Ovary (tissue), 9 donors: Measurements from ENCODE around the gene ZNF107. TPM values are rescaled to one million over a fixed set of nuclear protein-coding genes. Genes with fewer than 3 reads are reported as not detected.
"Not testable (repeated sequence)": the region's sequence is repeated elsewhere in the genome, so short reads cannot be mapped to it uniquely, and the experiment has no call there.

Source experiments
- DNase-seq, 5 donors: peaks; one replicate each; pipeline ENCODE4 v3.0.0-alpha.2; 2019 to 2020
- H3K27ac ChIP-seq, 2 donors: fragments of 200-600 bp; one replicate each; pipeline versions ENCODE4 v1.5.1 to v1.8.0; 2019 to 2022
- H3K27me3 ChIP-seq: fragments of 200-600 bp; one replicate; pipeline ENCODE4 v1.8.0; 2022
- H3K36me3 ChIP-seq: fragments of 200-600 bp; sonication (generic); one replicate; pipeline ENCODE4 v1.5.1; 2019
- H3K4me1 ChIP-seq: one replicate; pipeline ENCODE4 v1.8.1; 2013; ENCODE audit warnings: mild to moderate bottlenecking, moderate library complexity; ENCODE audit not compliant: insufficient read depth
- H3K4me3 ChIP-seq: fragments of 200-600 bp; sonication (generic); one replicate; pipeline ENCODE4 v1.5.1; 2017
- H3K9me3 ChIP-seq, 2 donors: fragments of 200-600 bp in 1 of 2; sonication (generic) in 1 of 2; one replicate each; pipeline versions ENCODE4 v1.5.1 to v1.8.1; 2013 to 2019; ENCODE audit warnings: mild to moderate bottlenecking in 1 of 2, moderate library complexity in 1 of 2
- CTCF ChIP-seq, 3 donors: fragments of 450-650 bp in 2 of 3; fragments of 200-600 bp in 1 of 3; IDR thresholded peaks; one replicate each; pipeline versions ENCODE4 v1.5.1 to v1.8.0; 2016 to 2022; ENCODE audit warnings: antibody characterized with exemption in 3 of 3, mild to moderate bottlenecking in 1 of 3
- EP300 ChIP-seq: sonication (generic); formaldehyde crosslinking; IDR thresholded peaks from one replicate; pipeline ENCODE4 v1.6.1; 2017; ENCODE audit warnings: antibody characterized with exemption
- POLR2A ChIP-seq: fragments of 450-650 bp; IDR thresholded peaks from one replicate; pipeline ENCODE4 v1.6.1; 2017; ENCODE audit warnings: antibody characterized with exemption, mild to moderate bottlenecking, moderate library complexity
- WGBS, 3 donors: extraction: QIAGEN DNeasy Blood & Tissue Kit in 1 of 3; methylation state at CpG; one replicate each; pipeline versions ENCODE4 v1.1.5 to v1.1.7; 2013 to 2017; 5-methylcytosine and 5-hydroxymethylcytosine counted together
- intact Hi-C, 4 donors: fragments of 100-400 bp; cut with DNase I; formaldehyde crosslinking; loops; one replicate each; pipeline versions ENCODE4 v1.11.0 to v1.15.1; 2022 to 2023
- polyA plus RNA-seq, 2 donors: library from polyadenylated mRNA; stranded (reverse); fragments of 200-250 nt in 1 of 2; fragments of 350-450 nt in 1 of 2; fragmentation: Illumina TruSeq in 1 of 2; extraction: RNeasy Lipid Tissue Mini Kit (QIAGEN cat#74804) in 1 of 2; gene quantifications; one replicate each; pipeline ENCODE4 v1.2.3, GENCODE V29; 2013 to 2014
- total RNA-seq, 7 donors: library from RNA; depleted of rRNA in 2 of 7; stranded (reverse); fragments of >200 nt in 2 of 7; fragmentation: NEBNext Ultra II Directional in 3 of 7; extraction: Animal tissue kit (Norgen Biotek cat#: 25700) in 3 of 7; gene quantifications; one replicate each; pipeline versions ENCODE4 v1.1.0 to v1.2.4, GENCODE V29; 2016 to 2023
- donor health status: DM: no; HTN: no; CAD: no; lungs with moderate emphysema.
- donor health status: DM: no; HTN: no; CAD: no.
- donor health status: Bipolar disorder and iron deficiency.
- donor health status: DM: yes; HTN: yes; CAD: no.
- donor health status: DM: no; HTN: no; CAD: no.
- donor health status: DM: yes; HTN: yes; CAD: no.

Gene ZNF107
- total and polyA plus RNA-seq, 9 donors, result 2.8 to 10.3 (median 6.4) TPM

DNA sequence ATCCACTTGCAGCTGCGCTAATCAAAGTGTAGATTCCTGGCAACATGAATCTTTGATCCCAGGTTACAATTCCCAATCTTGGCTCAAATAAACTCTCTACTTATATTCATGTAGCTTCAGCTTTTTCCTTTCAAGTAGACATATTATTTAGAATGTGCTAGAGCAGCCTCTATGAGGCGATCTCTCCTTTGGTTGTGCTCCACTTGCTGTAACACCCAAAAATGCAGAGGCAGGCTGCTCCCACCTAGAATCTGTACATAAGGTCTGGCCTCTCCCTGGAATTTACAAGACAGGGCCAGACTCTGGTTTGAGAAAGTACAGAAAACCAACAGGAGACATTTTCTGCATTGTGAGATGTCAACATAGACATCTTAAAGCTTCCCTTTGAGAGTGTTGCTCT is 23.1 kb downstream of the ZNF107 start:
- Histone ChIP-seq H3K4me1 (no peaks in the 10 kb centered on the region), H3K27me3 (no peaks in the 10 kb centered on the region), H3K27ac (no peak overlapping the region), H3K4me3 (no peak overlapping the region), H3K36me3 (no peaks in the 10 kb centered on the region), H3K9me3 (no peaks in the 10 kb centered on the region)
- TF ChIP-seq EP300, result no peak
- TF ChIP-seq CTCF (IDR thresholded peaks at IDR 0.05), result no peak
- TF ChIP-seq POLR2A, result no peak
- WGBS, 3 donors, result 97 to 98% (median 97%) methylated on average over 2 of the region's 2 CpGs
- DNase-seq, result no peak
- intact Hi-C loops, result no loop called here

DNA sequence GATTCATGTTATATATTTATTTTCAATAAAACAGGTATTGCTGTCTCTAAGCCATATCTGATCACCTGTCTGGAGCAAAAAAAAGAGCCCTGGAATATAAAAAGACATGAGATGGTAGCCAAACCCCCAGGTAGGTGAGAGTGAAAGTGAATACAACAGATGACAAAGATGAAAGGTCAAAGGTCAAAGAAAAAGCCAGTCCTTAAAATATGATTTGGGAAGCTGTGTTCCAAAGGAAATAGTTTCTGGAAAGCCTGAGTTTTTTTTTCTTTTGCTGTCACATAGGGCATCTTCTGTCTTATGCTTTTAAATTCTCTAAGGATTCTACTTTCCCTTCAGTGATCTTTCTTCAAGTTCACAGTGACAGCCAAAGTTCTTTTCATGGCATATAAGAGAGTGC is 25.9 kb downstream of the ZNF107 start:
- H3K4me3 ChIP-seq, result no peak overlapping the region
- H3K36me3 ChIP-seq, result no peaks in the 10 kb centered on the region
- H3K4me1 ChIP-seq, result no peaks in the 10 kb centered on the region
- no peaks in the 10 kb centered on the region for H3K27me3 ChIP-seq
- intact Hi-C loops, result no loop called here
- H3K27ac ChIP-seq, result no peak overlapping the region
- H3K9me3 ChIP-seq, result no peaks in the 10 kb centered on the region
- no peak for DNase-seq
- TF ChIP-seq EP300 (no peak), POLR2A (no peak), CTCF (IDR thresholded peaks at IDR 0.05) (no peak)

DNA sequence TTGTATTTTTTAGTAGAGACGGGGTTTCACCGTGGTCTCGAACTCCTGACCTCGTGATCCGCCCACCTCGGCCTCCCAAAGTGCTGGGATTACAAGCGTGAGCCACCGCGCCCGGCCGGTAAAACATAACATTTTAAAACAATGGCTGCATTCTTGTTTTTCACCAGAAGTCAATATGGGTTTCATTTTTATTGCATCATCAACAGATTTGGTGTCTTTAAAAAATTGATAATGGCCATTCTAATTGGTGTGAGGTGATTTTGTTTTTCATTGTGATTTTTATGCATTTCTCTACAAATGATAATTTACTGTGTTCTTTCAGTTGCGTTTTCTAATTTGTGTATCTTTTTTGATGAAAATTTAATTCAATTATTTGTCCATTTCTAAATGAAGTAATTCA is 31.9 kb downstream of the ZNF107 start:
- H3K9me3 ChIP-seq, H3K27me3 ChIP-seq, H3K36me3 ChIP-seq, DNase-seq, H3K4me1 ChIP-seq, H3K4me3 ChIP-seq, H3K27ac ChIP-seq, intact Hi-C loops: not testable (repeated sequence)
- 97 to 98% (median 98%) methylated on average over 12 of the region's 12 CpGs for WGBS, 3 donors

DNA sequence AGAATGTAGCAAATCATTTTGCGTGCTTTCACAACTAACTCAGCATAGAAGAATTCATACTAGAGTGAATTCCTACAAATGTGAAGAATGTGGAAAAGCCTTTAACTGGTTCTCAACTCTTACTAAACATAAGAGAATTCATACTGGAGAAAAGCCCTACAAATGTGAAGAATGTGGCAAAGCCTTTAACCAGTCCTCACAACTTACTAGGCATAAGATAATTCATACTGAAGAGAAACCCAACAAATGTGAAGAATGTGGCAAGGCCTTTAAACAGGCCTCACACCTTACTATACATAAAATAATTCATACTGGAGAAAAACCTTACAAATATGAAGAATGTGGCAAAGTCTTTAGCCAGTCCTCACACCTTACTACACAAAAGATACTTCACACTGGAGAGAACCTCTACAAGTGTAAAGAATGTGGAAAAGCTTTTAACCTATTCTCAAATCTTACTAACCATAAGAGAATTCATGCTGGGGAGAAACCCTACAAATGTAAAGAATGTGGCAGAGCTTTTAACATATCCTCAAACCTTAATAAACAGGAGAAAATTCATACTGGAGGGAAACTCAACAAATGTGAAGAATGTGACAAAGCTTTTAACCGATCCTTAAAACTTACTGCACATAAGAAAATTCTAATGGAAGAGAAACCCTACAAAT is 40.8 kb downstream of the ZNF107 start:
- no peaks in the 10 kb centered on the region for H3K27me3 ChIP-seq
- no peak for DNase-seq
- H3K9me3 ChIP-seq, result peaks cover 15 to 18% of the 10 kb centered on the region in 2 donors
- TF ChIP-seq EP300 (no peak), POLR2A (no peak), CTCF (IDR thresholded peaks at IDR 0.05) (no peak)
- WGBS, 3 donors, result 97 to 99% (median 99%) methylated on average over 2 of the region's 2 CpGs
- intact Hi-C loops, result no loop called here
- H3K27ac ChIP-seq, result no peak overlapping the region
- H3K36me3 ChIP-seq, result no peaks in the 10 kb centered on the region
- no peaks in the 10 kb centered on the region for H3K4me1 ChIP-seq
- no peak overlapping the region for H3K4me3 ChIP-seq

DNA sequence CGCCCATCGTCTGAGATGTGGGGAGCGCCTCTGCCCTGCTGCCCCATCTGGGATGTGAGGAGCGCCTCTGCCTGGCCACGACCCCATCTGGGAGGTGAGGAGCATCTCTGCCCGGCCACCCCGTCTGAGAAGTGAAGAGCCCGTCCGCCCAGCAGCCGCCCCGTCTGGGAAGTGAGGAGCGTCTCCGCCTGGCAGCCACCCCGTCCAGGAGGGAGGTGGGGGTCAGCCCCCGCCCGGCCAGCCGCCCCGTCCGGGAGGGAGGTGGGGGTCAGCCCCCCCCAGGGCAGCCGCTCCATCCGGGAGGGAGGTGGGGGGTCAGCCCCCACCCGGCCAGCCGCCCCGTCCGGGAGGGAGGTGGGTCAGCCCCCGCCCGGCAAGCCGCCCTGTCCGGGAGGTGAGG is 52.0 kb downstream of the ZNF107 start:
- H3K4me1 ChIP-seq, H3K4me3 ChIP-seq, DNase-seq, H3K36me3 ChIP-seq, H3K9me3 ChIP-seq, intact Hi-C loops, H3K27me3 ChIP-seq, H3K27ac ChIP-seq: not testable (repeated sequence)
- WGBS, 3 donors, result 96 to 97% (median 97%) methylated on average over 26 to 29 of the region's 29 CpGs
